Liver (tissue), 3 donors: Measurements from ENCODE around the gene RARA.

Experiments used
- CTCF ChIP-seq: fragments of 150-350 bp; IDR thresholded peaks from 2 replicates; pipeline ENCODE4 v1.5.1; 2017; ENCODE audit warnings: improper control_type of control experiment, low read depth, low read length; ENCODE audit not compliant: missing input control
- RAD21 ChIP-seq, 2 donors: IDR thresholded peaks; 2 replicates each; pipeline ENCODE4 v1.6.1; 2016; ENCODE audit warnings: antibody characterized with exemption in 2 of 2, mild to moderate bottlenecking in 2 of 2
- REST ChIP-seq: IDR thresholded peaks from 2 replicates; pipeline ENCODE4 v1.6.1; 2016; ENCODE audit warnings: antibody characterized with exemption, mild to moderate bottlenecking
- TAF1 ChIP-seq: conservative IDR thresholded peaks from 2 replicates; pipeline ENCODE4 v1.6.1; 2016; ENCODE audit warnings: antibody characterized with exemption, mild to moderate bottlenecking
- donor health status: healthy.
- donor health status: healthy.

DNA sequence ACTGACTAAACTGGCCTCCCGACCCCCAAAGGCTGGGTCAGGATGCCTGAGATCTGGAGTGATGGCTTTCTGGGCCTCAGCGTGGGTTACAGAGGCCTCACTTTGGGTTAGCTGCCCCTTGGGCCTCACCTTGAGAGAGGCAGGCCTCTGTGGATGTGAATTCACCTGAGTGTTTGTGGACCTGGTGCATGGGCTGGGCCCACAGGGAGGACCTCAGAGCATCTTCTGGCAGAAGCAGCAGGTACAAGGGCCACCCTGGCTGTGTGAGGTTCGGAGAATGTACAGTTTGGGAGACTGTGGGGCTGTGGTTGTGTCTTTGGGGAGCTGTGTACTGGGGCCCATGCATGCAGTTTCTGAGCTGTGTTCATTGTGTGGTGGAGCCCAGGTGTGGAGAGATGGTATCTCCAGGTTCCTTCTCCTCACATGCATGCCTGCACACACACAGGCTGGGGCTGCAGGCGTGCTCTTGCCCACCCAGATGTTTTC, 18.3 kb downstream of the RARA start:
- TF ChIP-seq REST: no peak
- no peak for TF ChIP-seq CTCF
- TF ChIP-seq RAD21 (IDR thresholded peaks at IDR 0.05): no peak
- TF ChIP-seq TAF1: no peak
